ENCODE measurements around the gene PSMG2. TPM values are rescaled to one million over a fixed set of nuclear protein-coding genes. Genes with fewer than 3 reads are reported as not detected.
A peak's percentile ranks its signal among the peaks of the same experiment; 100 is the strongest.
"Not testable (repeated sequence)": the region's sequence is repeated elsewhere in the genome, so short reads cannot be mapped to it uniquely, and the experiment has no call there.

The PSMG2 gene
- total RNA-seq, 2 donors from 2014 or later, result 65.5 to 70.2 TPM

DNA sequence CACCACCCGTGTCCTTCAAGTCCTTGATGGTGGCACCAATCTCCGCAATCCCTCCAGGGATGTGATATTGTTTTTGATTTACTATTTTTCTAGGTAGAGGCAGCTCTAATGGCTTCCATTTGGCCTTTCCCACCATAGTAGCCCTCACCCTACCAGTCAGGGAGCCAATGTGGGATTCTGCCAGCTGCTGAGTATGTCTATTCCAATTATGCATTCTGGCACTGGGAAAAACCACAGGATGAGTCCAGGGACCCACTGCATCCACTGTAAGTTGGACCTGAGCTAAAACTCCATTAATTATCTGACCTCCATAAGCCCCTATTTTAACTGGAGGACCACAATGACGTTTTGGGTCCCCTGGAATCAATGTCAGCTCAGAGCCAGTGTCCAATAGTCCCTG, 55.7 kb downstream of the PSMG2 start:
- H3K4me1 ChIP-seq (ENCODE audit: control insufficient read depth, insufficient read depth, low read length); H3K36me3 ChIP-seq (ENCODE audit: control insufficient read depth, insufficient read depth, low read length); H3K4me1 Mint-ChIP-seq; H3K9ac ChIP-seq (ENCODE audit: extremely low read depth, low read length, poor library complexity, severe bottlenecking); H3K4me3 Mint-ChIP-seq; H3K4me3 ChIP-seq (ENCODE audit: low read length); DNase-seq; H3K27me3 Mint-ChIP-seq (ENCODE audit: insufficient read depth); H3K27ac Mint-ChIP-seq; H3K27me3 ChIP-seq (ENCODE audit: control insufficient read depth, insufficient read depth, low read length, poor library complexity, severe bottlenecking); H3K27ac ChIP-seq (ENCODE audit: low read depth, low read length); H3K9me3 ChIP-seq (ENCODE audit: control insufficient read depth, low read length); H3K9me3 Mint-ChIP-seq; H3K36me3 Mint-ChIP-seq (ENCODE audit: low read depth): not testable (repeated sequence)
- WGBS, 2 experiments (ENCODE audit: insufficient coverage in 1 of 2, insufficient read length in 1 of 2), result 85% methylated on average over 2 of the region's 3 CpGs; no CpG with 5 or more reads in 1 of the 2 experiments

- H3K4me3 ChIP-seq (ENCODE audit: low read length), result no peak overlapping the region
- no peaks in the 10 kb centered on the region for H3K27me3 ChIP-seq (ENCODE audit: control insufficient read depth, insufficient read depth, low read length, poor library complexity, severe bottlenecking)
- Mint-ChIP-seq H3K4me1 (peaks cover 12% of the 10 kb centered on the region), H3K9me3 (no peaks in the 10 kb centered on the region), H3K4me3 (no peak overlapping the region), H3K27ac (no peak overlapping the region), H3K36me3 (ENCODE audit: low read depth) (no peaks in the 10 kb centered on the region), H3K27me3 (ENCODE audit: insufficient read depth) (no peaks in the 10 kb centered on the region)
- no peak overlapping the region for H3K9ac ChIP-seq (ENCODE audit: extremely low read depth, low read length, poor library complexity, severe bottlenecking)
- no peak for DNase-seq
- H3K4me1 ChIP-seq (ENCODE audit: control insufficient read depth, insufficient read depth, low read length), result peaks cover 9% of the 10 kb centered on the region
- no peak overlapping the region for H3K27ac ChIP-seq (ENCODE audit: low read depth, low read length)
- H3K9me3 ChIP-seq (ENCODE audit: control insufficient read depth, low read length), result peaks cover 2% of the 10 kb centered on the region
- H3K36me3 ChIP-seq (ENCODE audit: control insufficient read depth, insufficient read depth, low read length), result no peaks in the 10 kb centered on the region
- WGBS, 2 experiments (ENCODE audit: insufficient coverage in 1 of 2, insufficient read length in 1 of 2), result 78 to 80% methylated on average over 8 of the region's 8 CpGs
- TF ChIP-seq, protein P1, sequence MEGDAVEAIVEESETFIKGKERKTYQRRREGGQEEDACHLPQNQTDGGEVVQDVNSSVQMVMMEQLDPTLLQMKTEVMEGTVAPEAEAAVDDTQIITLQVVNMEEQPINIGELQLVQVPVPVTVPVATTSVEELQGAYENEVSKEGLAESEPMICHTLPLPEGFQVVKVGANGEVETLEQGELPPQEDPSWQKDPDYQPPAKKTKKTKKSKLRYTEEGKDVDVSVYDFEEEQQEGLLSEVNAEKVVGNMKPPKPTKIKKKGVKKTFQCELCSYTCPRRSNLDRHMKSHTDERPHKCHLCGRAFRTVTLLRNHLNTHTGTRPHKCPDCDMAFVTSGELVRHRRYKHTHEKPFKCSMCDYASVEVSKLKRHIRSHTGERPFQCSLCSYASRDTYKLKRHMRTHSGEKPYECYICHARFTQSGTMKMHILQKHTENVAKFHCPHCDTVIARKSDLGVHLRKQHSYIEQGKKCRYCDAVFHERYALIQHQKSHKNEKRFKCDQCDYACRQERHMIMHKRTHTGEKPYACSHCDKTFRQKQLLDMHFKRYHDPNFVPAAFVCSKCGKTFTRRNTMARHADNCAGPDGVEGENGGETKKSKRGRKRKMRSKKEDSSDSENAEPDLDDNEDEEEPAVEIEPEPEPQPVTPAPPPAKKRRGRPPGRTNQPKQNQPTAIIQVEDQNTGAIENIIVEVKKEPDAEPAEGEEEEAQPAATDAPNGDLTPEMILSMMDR (conservative IDR thresholded peaks at IDR 0.05), result no peak
Observed at GRCh38 chr18:12765126-12765525, 62.3 kb downstream of the PSMG2 start.

DNA sequence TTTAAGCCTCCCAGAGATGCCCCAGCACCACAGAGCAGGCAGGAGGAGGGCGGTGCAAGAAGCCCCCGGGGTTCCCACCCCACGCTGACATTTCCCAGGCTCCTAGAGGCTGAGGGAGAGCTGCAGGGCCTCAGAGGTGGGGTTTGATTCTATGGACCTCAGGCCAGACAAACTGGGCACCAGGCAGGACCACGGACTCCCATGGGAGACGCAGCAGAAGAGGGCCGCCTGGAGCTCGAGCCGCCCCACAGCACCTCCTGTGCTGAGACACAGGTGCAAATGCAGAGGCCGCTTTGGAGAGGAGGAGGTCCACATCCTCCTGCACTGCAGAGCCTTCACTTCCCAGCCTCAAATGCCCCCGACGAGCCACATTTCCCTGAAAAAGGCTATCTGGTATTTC, 62.7 kb downstream of the PSMG2 start:
- no peaks in the 10 kb centered on the region for H3K9me3 ChIP-seq (ENCODE audit: control insufficient read depth, low read length)
- H3K27me3 Mint-ChIP-seq (ENCODE audit: insufficient read depth), result no peaks in the 10 kb centered on the region
- H3K27me3 ChIP-seq (ENCODE audit: control insufficient read depth, insufficient read depth, low read length, poor library complexity, severe bottlenecking), result no peaks in the 10 kb centered on the region
- no peak overlapping the region for H3K4me3 Mint-ChIP-seq
- H3K36me3 Mint-ChIP-seq (ENCODE audit: low read depth), result no peaks in the 10 kb centered on the region
- 89 to 98% methylated on average over 6 to 11 of the region's 11 CpGs for WGBS, 2 experiments (ENCODE audit: insufficient coverage in 1 of 2, insufficient read length in 1 of 2)
- DNase-seq, result no peak
- peaks cover 12% of the 10 kb centered on the region for H3K4me1 Mint-ChIP-seq
- H3K9ac ChIP-seq (ENCODE audit: extremely low read depth, low read length, poor library complexity, severe bottlenecking), result no peak overlapping the region
- no peak overlapping the region for H3K27ac ChIP-seq (ENCODE audit: low read depth, low read length)
- TF ChIP-seq, protein P1 (conservative IDR thresholded peaks at IDR 0.05), result no peak
- no peaks in the 10 kb centered on the region for H3K9me3 Mint-ChIP-seq
- H3K36me3 ChIP-seq (ENCODE audit: control insufficient read depth, insufficient read depth, low read length), result no peaks in the 10 kb centered on the region
- H3K27ac Mint-ChIP-seq, result no peak overlapping the region
- no peak overlapping the region for H3K4me3 ChIP-seq (ENCODE audit: low read length)
- H3K4me1 ChIP-seq (ENCODE audit: control insufficient read depth, insufficient read depth, low read length), result peaks cover 9% of the 10 kb centered on the region

DNA sequence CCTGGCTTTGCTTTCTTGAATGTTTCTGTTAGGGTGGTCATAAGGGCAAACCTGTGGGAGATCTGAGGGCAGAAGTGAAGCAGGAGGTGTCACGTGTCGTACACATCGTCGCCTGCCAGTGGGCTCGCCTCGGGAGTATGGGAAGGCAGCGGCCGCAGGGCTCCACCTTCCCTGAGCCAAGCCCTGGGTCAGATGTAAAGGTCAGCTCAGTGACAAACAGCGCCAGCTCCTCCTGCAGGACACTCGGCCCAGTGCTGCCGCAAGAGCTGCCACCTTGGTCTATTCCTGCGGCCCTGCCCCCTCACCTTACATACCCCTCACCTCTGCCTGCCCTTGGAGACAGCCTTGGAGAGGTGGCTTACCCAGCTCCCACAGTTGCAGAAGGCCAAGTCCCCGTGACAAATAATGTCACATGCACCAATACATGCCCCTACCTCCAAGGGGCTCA, 64.2 kb downstream of the PSMG2 start:
- H3K4me3 Mint-ChIP-seq, result peak overlapping the region; percentile 10

More for the DNA sequence above, 64.2 kb downstream of the PSMG2 start:
- Histone ChIP-seq H3K4me1 (ENCODE audit: control insufficient read depth, insufficient read depth, low read length) (peaks cover 9% of the 10 kb centered on the region), H3K27me3 (ENCODE audit: control insufficient read depth, insufficient read depth, low read length, poor library complexity, severe bottlenecking) (no peaks in the 10 kb centered on the region), H3K9me3 (ENCODE audit: control insufficient read depth, low read length) (no peaks in the 10 kb centered on the region), H3K27ac (ENCODE audit: low read depth, low read length) (no peak overlapping the region), H3K9ac (ENCODE audit: extremely low read depth, low read length, poor library complexity, severe bottlenecking) (no peak overlapping the region), H3K36me3 (ENCODE audit: control insufficient read depth, insufficient read depth, low read length) (no peaks in the 10 kb centered on the region), H3K4me3 (ENCODE audit: low read length) (no peak overlapping the region)
- no peaks in the 10 kb centered on the region for H3K27me3 Mint-ChIP-seq (ENCODE audit: insufficient read depth)
- DNase-seq, result peak; percentile 94
- H3K4me1 Mint-ChIP-seq, result peaks cover 12% of the 10 kb centered on the region
- no peaks in the 10 kb centered on the region for H3K9me3 Mint-ChIP-seq
- peak overlapping the region; percentile 35 for H3K27ac Mint-ChIP-seq
- TF ChIP-seq, protein P1 (conservative IDR thresholded peaks at IDR 0.05), result peak; percentile 81
- H3K36me3 Mint-ChIP-seq (ENCODE audit: low read depth), result no peaks in the 10 kb centered on the region
- WGBS, 2 experiments (ENCODE audit: insufficient coverage in 1 of 2, insufficient read length in 1 of 2), result 23 to 36% methylated on average over 9 to 13 of the region's 13 CpGs
